ENCODE data around the gene SRGAP1. TPM values are rescaled to one million over a fixed set of nuclear protein-coding genes. Genes with fewer than 3 reads are reported as not detected.

Gene SRGAP1
- total and polyA plus RNA-seq, 2 of the 8 experiments (the other 6 are each of a cell fraction or from before 2014, with no cell fraction given) = 3.2 to 7.3 TPM

- TF ChIP-seq JUND (IDR thresholded peaks at IDR 0.05; ENCODE audit: low read length) (no peak), BRCA1 (IDR thresholded peaks at IDR 0.05; ENCODE audit: low read depth, low read length) (no peak), E2F6 (IDR thresholded peaks at IDR 0.05) (no peak)
Measured at GRCh38 chr12:64125913-64126312, 281.4 kb downstream of the SRGAP1 start (continued).
